Mucosa of stomach (tissue), 1 donor: ENCODE measurements around the gene PCK2.

Source experiments
- H3K27me3 ChIP-seq: one replicate; pipeline ENCODE4 v1.7.0; 2013; ENCODE audit warnings: mild to moderate bottlenecking, low read length; ENCODE audit not compliant: control insufficient read depth, insufficient read depth
- H3K36me3 ChIP-seq: one replicate; pipeline ENCODE4 v1.7.0; 2013; ENCODE audit warnings: low read length; ENCODE audit not compliant: control insufficient read depth, insufficient read depth
- H3K4me1 ChIP-seq: one replicate; pipeline ENCODE4 v1.7.0; 2013; ENCODE audit warnings: mild to moderate bottlenecking, low read length; ENCODE audit not compliant: control insufficient read depth, insufficient read depth
- H3K4me3 ChIP-seq: one replicate; pipeline ENCODE4 v1.7.0; 2013; ENCODE audit warnings: low read length
- H3K9ac ChIP-seq: one replicate; pipeline ENCODE4 v1.7.0; 2013; ENCODE audit warnings: mild to moderate bottlenecking, low read length, moderate library complexity
- H3K9me3 ChIP-seq: one replicate; pipeline ENCODE4 v1.7.0; 2013; ENCODE audit warnings: mild to moderate bottlenecking, low read length, moderate library complexity; ENCODE audit not compliant: control insufficient read depth
- donor health status: Pancreatic carcinoma.

PCK2 gene

DNA sequence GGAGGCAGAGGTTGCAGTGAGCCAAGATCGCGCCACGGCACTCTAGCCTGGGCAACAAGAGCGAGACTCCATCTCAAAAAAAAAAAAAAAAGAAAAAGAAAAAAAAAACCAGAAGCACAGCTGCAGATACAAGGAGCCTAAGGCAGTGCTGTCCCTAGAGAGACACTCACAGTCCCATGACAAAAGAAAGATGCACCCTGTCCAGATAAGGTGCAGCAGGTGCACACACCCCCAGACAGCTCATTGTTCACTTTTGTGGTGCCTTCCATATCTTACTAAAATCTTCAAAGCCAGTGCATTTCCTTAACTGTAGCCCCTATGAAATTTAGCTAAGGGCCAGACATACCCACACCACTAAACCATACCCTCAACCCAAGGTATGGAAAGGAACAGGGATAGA, 28.3 kb downstream of the PCK2 start:
- Histone ChIP-seq H3K4me1 (no peaks in the 10 kb centered on the region), H3K4me3 (no peak overlapping the region), H3K9me3 (no peaks in the 10 kb centered on the region), H3K9ac (no peak overlapping the region), H3K36me3 (peaks cover 24% of the 10 kb centered on the region), H3K27me3 (no peaks in the 10 kb centered on the region)

GRCh38 chr14:24122898-24123297, 28.8 kb downstream of the PCK2 start:
- Histone ChIP-seq H3K36me3 (peaks cover 24% of the 10 kb centered on the region), H3K9ac (no peak overlapping the region), H3K4me3 (no peak overlapping the region), H3K27me3 (no peaks in the 10 kb centered on the region), H3K4me1 (no peaks in the 10 kb centered on the region), H3K9me3 (no peaks in the 10 kb centered on the region)

- no peak overlapping the region for H3K9ac ChIP-seq
- H3K4me1 ChIP-seq: no peaks in the 10 kb centered on the region
- H3K4me3 ChIP-seq: no peak overlapping the region
- peaks cover 21% of the 10 kb centered on the region for H3K36me3 ChIP-seq
- no peaks in the 10 kb centered on the region for H3K9me3 ChIP-seq
- H3K27me3 ChIP-seq: no peaks in the 10 kb centered on the region
These were observed 29.6 kb downstream of the PCK2 start for GRCh38 chr14:24123424-24124417.

GRCh38 chr14:24126939-24127338, 32.8 kb downstream of the PCK2 start:
- Histone ChIP-seq H3K4me1 (no peaks in the 10 kb centered on the region), H3K36me3 (no peaks in the 10 kb centered on the region), H3K4me3 (no peak overlapping the region), H3K27me3 (no peaks in the 10 kb centered on the region), H3K9ac (no peak overlapping the region), H3K9me3 (no peaks in the 10 kb centered on the region)

DNA sequence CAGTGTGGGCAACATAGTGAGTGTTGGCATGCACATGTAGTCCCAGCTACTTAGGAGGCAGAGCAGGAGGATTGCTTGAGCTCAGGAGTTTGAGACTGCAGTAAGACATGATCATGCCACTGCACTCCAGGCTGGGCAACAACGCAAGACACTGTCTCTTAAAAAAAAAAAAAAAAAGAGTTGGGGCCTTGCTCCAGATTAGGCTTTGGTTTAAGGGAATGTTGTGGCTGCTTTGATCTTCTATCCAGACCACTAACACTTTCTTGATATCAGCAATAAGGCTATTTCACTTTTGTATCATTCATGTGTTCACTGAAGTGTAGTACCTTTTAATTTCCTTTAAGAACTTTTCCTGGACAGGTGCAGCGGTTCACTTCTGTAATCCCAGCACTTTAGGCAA, 33.6 kb downstream of the PCK2 start:
- H3K9me3 ChIP-seq: no peaks in the 10 kb centered on the region
- H3K36me3 ChIP-seq: no peaks in the 10 kb centered on the region
- H3K4me1 ChIP-seq: peaks cover 3% of the 10 kb centered on the region
- H3K27me3 ChIP-seq: no peaks in the 10 kb centered on the region
- H3K9ac ChIP-seq: no peak overlapping the region
- no peak overlapping the region for H3K4me3 ChIP-seq

- no peaks in the 10 kb centered on the region for H3K9me3 ChIP-seq
- no peak overlapping the region for H3K9ac ChIP-seq
- no peak overlapping the region for H3K4me3 ChIP-seq
- no peaks in the 10 kb centered on the region for H3K36me3 ChIP-seq
- H3K27me3 ChIP-seq: no peaks in the 10 kb centered on the region
- peaks cover 3% of the 10 kb centered on the region for H3K4me1 ChIP-seq
These were observed 35.4 kb downstream of the PCK2 start for GRCh38 chr14:24129410-24129998.

- no peak within 1 kb of the TSS for H3K4me3 ChIP-seq
- no peaks in the 10 kb centered on the region for H3K36me3 ChIP-seq
- no peak within 1 kb of the TSS for H3K9ac ChIP-seq
- H3K9me3 ChIP-seq: no peaks in the 10 kb centered on the region
- no peaks in the 10 kb centered on the region for H3K27me3 ChIP-seq
- peaks cover 5% of the 10 kb centered on the region for H3K4me1 ChIP-seq
These were observed 36.2 kb downstream of the PCK2 start, which contains the start of gene FITM1 for GRCh38 chr14:24130380-24130716. TSS of gene FITM1 (plus strand) at chr14:24130659. CDS start at chr14:24131564, 905 bp downstream.

DNA sequence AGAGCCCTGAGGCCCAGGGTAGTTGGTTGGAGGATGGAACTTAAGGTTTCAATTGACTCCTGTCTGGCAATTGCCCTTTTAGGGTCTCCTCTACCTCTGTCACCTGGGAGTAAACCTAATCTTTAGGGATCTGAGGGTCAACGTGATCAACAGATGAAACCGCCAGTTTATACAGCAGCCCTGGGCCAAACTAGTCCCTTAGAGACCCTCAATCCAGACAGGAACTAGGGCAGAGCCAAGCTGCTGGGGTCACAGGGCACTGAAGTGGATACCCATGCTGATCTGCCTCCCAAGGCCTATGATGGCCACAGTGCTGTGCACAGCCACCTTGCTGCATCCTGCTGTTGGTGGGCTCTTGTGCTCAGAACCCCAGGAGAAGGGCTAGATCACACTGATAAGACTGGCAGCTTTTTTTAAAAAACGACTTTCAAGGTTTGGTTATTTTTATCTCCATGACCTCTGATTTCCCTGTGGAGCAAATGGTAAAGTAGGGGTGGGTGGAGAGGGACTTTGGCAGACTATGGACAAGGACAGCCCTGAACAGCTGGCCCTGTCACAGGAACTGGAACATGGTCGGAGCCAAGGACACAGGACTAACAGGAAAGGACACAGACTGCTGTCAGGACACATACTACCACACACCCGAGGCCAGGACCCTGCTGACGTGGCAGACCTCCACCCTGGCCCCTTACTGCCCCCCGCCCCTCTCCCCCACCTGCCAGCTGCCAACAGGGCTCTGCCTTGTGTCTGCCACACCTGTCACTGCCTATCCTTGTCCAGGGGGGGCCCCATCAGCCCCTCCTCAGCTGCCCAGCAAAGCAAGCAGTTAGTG, 36.8 kb downstream of the PCK2 start:
- H3K4me3 ChIP-seq: no peak overlapping the region
- H3K9me3 ChIP-seq: no peaks in the 10 kb centered on the region
- no peak overlapping the region for H3K9ac ChIP-seq
- H3K27me3 ChIP-seq: no peaks in the 10 kb centered on the region
- no peaks in the 10 kb centered on the region for H3K36me3 ChIP-seq
- peaks cover 8% of the 10 kb centered on the region for H3K4me1 ChIP-seq

- H3K9ac ChIP-seq: no peak overlapping the region
- H3K9me3 ChIP-seq: no peaks in the 10 kb centered on the region
- no peaks in the 10 kb centered on the region for H3K27me3 ChIP-seq
- no peaks in the 10 kb centered on the region for H3K36me3 ChIP-seq
- no peak overlapping the region for H3K4me3 ChIP-seq
- peaks cover 8% of the 10 kb centered on the region for H3K4me1 ChIP-seq
These were observed 37.4 kb downstream of the PCK2 start for GRCh38 chr14:24131549-24131966.

- Histone ChIP-seq H3K4me1 (peaks cover 14% of the 10 kb centered on the region), H3K4me3 (no peak overlapping the region), H3K9me3 (no peaks in the 10 kb centered on the region), H3K36me3 (no peaks in the 10 kb centered on the region), H3K27me3 (no peaks in the 10 kb centered on the region), H3K9ac (no peak overlapping the region)
These were observed 38.1 kb downstream of the PCK2 start for GRCh38 chr14:24132061-24132685.

DNA sequence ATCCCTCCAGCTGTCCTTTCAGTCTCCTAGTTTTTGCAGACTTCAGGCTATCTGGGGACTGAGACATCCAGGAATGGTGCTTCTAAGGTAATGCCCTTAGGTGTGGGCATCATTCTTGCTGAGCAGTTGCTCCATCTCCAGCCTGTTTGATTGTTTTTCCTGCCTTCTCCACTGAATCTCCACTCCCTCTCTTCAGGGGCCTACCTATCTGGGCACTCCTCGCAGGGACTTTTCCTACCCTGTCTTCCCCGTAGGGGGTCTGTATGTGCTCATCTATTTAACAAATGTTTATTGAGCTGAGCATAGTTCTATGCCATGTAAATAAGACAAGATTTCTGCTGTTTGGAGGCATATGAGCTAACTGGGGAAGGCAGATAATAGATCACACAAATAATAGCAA, 38.9 kb downstream of the PCK2 start:
- Histone ChIP-seq H3K27me3 (no peaks in the 10 kb centered on the region), H3K9ac (no peak overlapping the region), H3K36me3 (no peaks in the 10 kb centered on the region), H3K9me3 (no peaks in the 10 kb centered on the region), H3K4me1 (peaks cover 22% of the 10 kb centered on the region), H3K4me3 (no peak overlapping the region)
